Glomerular endothelial cell (primary cell): Measurements from ENCODE around the gene EGR4. TPM values are rescaled to one million over a fixed set of nuclear protein-coding genes. Genes with fewer than 3 reads are reported as not detected.

ENCODE experiments used
- DNase-seq: peaks from one replicate; pipeline ENCODE4 v3.0.0-alpha.2; 2011; ENCODE audit warnings: low read depth, low spot score; ENCODE audit errors: extremely low read depth
- total RNA-seq: library from RNA; depleted of rRNA; stranded (reverse); fragments of >200 nt; gene quantifications from 2 replicates; pipeline ENCODE4 v1.2.3, GENCODE V29; 2015

Gene EGR4
- total RNA-seq, 1 donor from 2014 or later = not detected

GRCh38 chr2:73250872-73251846 is 42.2 kb downstream of the EGR4 start:
- DNase-seq = no peak

GRCh38 chr2:73249636-73250035 is 43.7 kb downstream of the EGR4 start:
- no peak for DNase-seq

GRCh38 chr2:73246850-73247249 is 46.5 kb downstream of the EGR4 start:
- no peak for DNase-seq

GRCh38 chr2:73244580-73244979 is 48.8 kb downstream of the EGR4 start:
- no peak for DNase-seq

- DNase-seq = no peak
These were observed 49.3 kb downstream of the EGR4 start for GRCh38 chr2:73243884-73244570.

Other genes with a start within 250 kb of the EGR4 start
- 16.9 and 29.5 TPM in 2 replicates for gene SFXN5, start 221.8 kb downstream of the EGR4 start, total RNA-seq
- 68.3 and 69.5 TPM in 2 replicates for gene RAB11FIP5, start 180.6 kb downstream of the EGR4 start, total RNA-seq
- gene NOTO, start 91.0 kb downstream of the EGR4 start, total RNA-seq = not detected in 2 replicates
- 9.5 and 18.4 TPM in 2 replicates for gene SMYD5, start 79.3 kb downstream of the EGR4 start, total RNA-seq
- 12.1 and 17.1 TPM in 2 replicates for gene PRADC1, start 60.3 kb downstream of the EGR4 start, total RNA-seq
- gene CCT7, start 59.2 kb downstream of the EGR4 start, total RNA-seq = 322 and 334 TPM in 2 replicates
- 2.3 and 2.9 TPM in 2 replicates for gene FBXO41, start 9.1 kb downstream of the EGR4 start, total RNA-seq
- 8.0 and 17.4 TPM in 2 replicates for gene ALMS1, start 92.3 kb upstream of the EGR4 start, total RNA-seq